Glomerular visceral epithelial cell (primary cell): ENCODE measurements around the gene PEF1.

Experiments used
- DNase-seq: peaks from one replicate; pipeline ENCODE4 v3.0.0-alpha.2; 2016; ENCODE audit errors: extremely low spot score

PEF1 gene

GRCh38 chr1:31584869-31585735 is 59.6 kb downstream of the PEF1 start:
- no peak for DNase-seq

GRCh38 chr1:31583995-31584868 is 60.4 kb downstream of the PEF1 start:
- DNase-seq = peak; percentile 61

DNA sequence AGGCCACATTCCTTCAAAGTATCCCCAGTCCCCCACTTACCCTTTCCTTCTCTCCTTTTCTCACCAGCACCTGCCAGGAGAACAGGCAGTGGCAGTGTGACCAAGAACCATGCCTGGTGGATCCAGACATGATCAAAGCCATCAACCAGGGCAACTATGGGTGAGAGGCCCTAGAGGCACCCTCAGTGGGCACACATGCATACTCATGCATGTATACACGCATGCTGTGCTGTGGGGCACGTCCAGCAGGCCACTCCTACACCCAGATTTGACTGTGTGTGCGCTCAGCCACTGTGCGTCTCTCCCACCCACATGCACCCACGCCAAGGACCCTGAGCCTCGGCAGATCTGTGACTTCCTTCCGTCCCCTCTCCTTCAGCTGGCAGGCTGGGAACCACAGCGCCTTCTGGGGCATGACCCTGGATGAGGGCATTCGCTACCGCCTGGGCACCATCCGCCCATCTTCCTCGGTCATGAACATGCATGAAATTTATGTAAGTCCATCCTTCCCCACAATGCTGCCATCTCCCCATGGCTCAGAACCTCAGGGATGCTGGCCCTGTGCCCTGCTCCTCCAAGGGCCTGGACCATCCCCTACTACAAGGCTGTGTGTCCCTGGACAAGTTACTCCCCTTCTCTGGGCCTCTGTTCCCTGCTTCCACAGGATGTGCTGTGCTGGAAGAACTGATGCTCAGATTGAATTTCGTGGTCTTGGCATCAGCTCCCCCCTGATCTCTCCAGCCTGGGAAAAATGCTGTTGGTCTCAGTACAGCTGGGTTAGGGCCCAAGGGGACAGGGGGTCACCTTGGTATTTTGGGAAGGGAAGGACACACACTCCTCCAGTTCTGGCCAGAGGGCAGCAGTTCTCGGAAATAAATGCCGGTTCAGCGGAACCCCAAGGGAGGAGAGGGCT is 61.3 kb downstream of the PEF1 start:
- DNase-seq = no peak

GRCh38 chr1:31581821-31582810 is 62.6 kb downstream of the PEF1 start:
- DNase-seq = no peak

DNA sequence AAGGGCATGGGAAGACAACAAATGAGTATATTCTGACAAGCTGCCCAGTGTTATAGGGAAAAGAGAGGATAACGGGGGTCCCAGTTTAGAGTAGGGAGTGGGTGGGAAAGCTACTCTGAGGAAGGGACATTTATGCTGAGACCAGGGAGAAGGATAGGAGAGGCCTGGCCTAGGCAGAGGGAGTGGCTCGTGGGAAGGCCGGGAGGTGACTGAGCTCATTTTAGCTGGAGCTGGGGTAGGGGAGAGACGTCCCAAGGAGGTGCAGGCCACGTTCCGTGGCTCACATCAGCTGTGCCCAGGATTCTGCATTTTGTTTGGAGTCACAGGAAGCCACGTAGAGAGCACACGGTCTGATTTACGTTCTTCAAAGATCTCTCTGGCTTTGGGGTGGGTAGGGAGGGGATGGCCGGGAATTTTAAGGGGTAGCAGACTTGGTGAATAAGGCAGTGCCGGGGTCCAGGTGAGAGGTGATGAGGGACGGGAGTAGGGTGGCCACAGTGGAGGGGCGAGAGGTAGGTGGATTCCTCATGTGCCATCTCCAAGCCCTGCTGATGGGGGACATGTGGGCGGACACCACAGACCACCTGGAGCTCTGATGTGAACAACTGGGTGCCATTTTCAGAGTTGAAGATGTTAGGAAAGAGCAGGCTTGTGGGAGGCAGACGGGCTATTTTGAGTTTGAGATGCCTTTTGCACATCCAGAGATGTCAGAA is 63.6 kb downstream of the PEF1 start:
- no peak for DNase-seq

DNA sequence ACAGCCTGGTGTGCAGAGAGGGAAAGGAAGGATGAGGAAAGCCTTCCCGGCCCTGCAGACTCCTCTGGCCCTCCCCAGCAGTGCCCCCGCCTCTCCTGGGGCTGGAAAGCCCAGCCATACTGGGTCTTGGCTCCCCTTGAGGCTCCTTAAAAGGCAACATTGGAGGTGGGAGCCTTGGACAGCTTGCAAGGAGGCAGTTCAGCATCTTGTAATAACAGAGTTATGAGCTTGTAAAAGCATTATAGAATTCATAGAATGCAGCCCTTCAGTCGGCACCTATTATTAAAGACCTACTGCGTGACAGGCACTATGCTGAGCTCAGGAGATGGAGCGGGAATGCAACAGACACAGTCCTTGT is 64.2 kb downstream of the PEF1 start:
- DNase-seq = no peak
